Uterus (tissue), 4 donors: ENCODE results near the gene EPHA1. TPM values are rescaled to one million over a fixed set of nuclear protein-coding genes. Genes with fewer than 3 reads are reported as not detected.

Experiments used
- DNase-seq, 2 donors: peaks; one replicate each; pipeline ENCODE4 v3.0.0-alpha.2; 2019 to 2020
- H3K27ac ChIP-seq, 2 donors: fragments of 200-600 bp; sonication (generic); 1 replicate in 1 of 2; 2 replicates in 1 of 2; pipeline ENCODE4 v1.5.1; 2016 to 2018
- H3K27me3 ChIP-seq, 2 donors: fragments of 200-600 bp; sonication (generic); one replicate each; pipeline ENCODE4 v1.5.1; 2018 to 2019; ENCODE audit warnings: control low read depth in 1 of 2
- H3K36me3 ChIP-seq, 2 donors: fragments of 200-600 bp; sonication (generic); one replicate each; pipeline ENCODE4 v1.5.1; 2019; ENCODE audit warnings: control low read depth in 1 of 2
- H3K4me1 ChIP-seq, 2 donors: fragments of 200-600 bp; sonication (generic); one replicate each; pipeline ENCODE4 v1.5.1; 2018 to 2019; ENCODE audit warnings: control low read depth in 1 of 2
- H3K4me3 ChIP-seq, 2 donors: fragments of 200-600 bp; sonication (generic); 1 replicate in 1 of 2; 2 replicates in 1 of 2; pipeline ENCODE4 v1.5.1; 2018 to 2019; ENCODE audit warnings: mild to moderate bottlenecking in 1 of 2
- H3K9me3 ChIP-seq, 2 donors: fragments of 200-600 bp; sonication (generic); one replicate each; pipeline ENCODE4 v1.5.1; 2019; ENCODE audit warnings: control low read depth in 1 of 2
- POLR2A ChIP-seq, 2 donors: fragments of 450-650 bp; IDR thresholded peaks; one replicate each; pipeline ENCODE4 v1.6.1; 2016; ENCODE audit warnings: antibody characterized with exemption in 2 of 2, mild to moderate bottlenecking in 1 of 2, moderate library complexity in 1 of 2
- intact Hi-C: fragments of 100-400 bp; cut with DNase I; formaldehyde crosslinking; loops from one replicate; pipeline ENCODE4 v1.15.1; 2023; ENCODE audit warnings: low total_unique reads
- total RNA-seq, 4 donors: library from RNA; depleted of rRNA in 3 of 4; stranded (reverse); fragments of >200 nt in 3 of 4; gene quantifications; one replicate each; pipeline versions ENCODE4 v1.1.0 to v1.2.4, GENCODE V29; 2014 to 2023
- TF ChIP-seq, protein P1 (sequence below), 4 experiments: fragments of 200-600 bp in 2 of 4; fragments of 450-650 bp in 2 of 4; sonication (generic) in 2 of 4; IDR thresholded peaks; one replicate each; pipeline ENCODE4 v1.5.1; 2016 to 2019; ENCODE audit warnings: antibody characterized with exemption in 4 of 4, mild to moderate bottlenecking in 2 of 4, moderate library complexity in 1 of 4
- donor health status: DM: yes; HTN: yes; CAD: no.

Gene EPHA1
- total RNA-seq, 4 donors from 2014 or later, result 1.3 to 5.6 (median 1.9) TPM; not detected in 1

DNA sequence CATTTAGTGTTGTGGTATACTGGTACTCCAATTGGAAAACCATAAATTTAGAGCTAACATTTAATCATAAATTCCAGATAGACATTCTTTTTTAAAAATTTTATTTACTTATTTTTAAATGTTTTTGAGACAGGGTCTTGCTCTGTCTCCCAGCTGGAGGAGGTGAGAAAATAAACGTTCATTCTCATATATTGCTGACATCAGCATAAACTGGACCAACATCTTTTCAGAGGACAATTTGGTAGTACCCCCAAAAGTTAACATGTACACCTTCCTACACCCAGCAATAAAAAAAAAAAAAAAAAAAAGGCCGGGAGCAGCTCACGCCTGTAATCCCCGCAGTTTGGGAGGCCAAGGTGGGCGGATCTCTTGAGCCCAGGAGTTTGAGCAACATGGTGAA, 39.8 kb upstream of the EPHA1 start:
- no peak for TF ChIP-seq POLR2A (IDR thresholded peaks at IDR 0.05)
- intact Hi-C loops, result no loop called here

DNA sequence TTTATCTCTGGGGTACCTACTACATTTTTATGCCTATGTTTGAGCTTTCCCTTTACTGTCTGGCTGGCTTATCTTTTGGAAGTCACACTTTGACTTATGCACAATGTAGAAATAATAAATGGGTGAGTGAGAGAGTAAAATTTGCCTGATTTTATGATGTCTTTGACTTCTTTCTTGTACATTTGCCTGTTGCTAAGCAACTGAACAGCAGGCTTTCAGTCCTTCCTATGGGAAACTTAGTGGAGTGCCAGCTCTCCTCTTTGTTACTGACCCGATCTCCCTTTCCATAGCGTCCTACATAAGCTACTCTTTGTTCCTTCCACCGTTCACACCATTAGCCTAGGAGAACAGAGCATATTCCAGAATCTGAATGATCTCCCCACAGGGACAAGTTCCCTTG, 38.8 kb upstream of the EPHA1 start:
- intact Hi-C loops, result no loop called here
- no peak overlapping the region for H3K27ac ChIP-seq
- no peaks in the 10 kb centered on the region for H3K4me1 ChIP-seq
- no peaks in the 10 kb centered on the region for H3K27me3 ChIP-seq
- no peak for DNase-seq
- H3K4me3 ChIP-seq, result no peak overlapping the region
- no peaks in the 10 kb centered on the region for H3K36me3 ChIP-seq
- no peaks in the 10 kb centered on the region for H3K9me3 ChIP-seq
- TF ChIP-seq, protein P1, sequence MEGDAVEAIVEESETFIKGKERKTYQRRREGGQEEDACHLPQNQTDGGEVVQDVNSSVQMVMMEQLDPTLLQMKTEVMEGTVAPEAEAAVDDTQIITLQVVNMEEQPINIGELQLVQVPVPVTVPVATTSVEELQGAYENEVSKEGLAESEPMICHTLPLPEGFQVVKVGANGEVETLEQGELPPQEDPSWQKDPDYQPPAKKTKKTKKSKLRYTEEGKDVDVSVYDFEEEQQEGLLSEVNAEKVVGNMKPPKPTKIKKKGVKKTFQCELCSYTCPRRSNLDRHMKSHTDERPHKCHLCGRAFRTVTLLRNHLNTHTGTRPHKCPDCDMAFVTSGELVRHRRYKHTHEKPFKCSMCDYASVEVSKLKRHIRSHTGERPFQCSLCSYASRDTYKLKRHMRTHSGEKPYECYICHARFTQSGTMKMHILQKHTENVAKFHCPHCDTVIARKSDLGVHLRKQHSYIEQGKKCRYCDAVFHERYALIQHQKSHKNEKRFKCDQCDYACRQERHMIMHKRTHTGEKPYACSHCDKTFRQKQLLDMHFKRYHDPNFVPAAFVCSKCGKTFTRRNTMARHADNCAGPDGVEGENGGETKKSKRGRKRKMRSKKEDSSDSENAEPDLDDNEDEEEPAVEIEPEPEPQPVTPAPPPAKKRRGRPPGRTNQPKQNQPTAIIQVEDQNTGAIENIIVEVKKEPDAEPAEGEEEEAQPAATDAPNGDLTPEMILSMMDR (IDR thresholded peaks at IDR 0.05), result no peak
- TF ChIP-seq POLR2A (IDR thresholded peaks at IDR 0.05), result no peak

More for the DNA sequence above, 39.8 kb upstream of the EPHA1 start:
- Histone ChIP-seq H3K36me3 (no peaks in the 10 kb centered on the region), H3K9me3 (no peaks in the 10 kb centered on the region), H3K4me1 (no peaks in the 10 kb centered on the region), H3K27ac (no peak overlapping the region), H3K4me3 (no peak overlapping the region), H3K27me3 (no peaks in the 10 kb centered on the region)
- no peak for DNase-seq

DNA sequence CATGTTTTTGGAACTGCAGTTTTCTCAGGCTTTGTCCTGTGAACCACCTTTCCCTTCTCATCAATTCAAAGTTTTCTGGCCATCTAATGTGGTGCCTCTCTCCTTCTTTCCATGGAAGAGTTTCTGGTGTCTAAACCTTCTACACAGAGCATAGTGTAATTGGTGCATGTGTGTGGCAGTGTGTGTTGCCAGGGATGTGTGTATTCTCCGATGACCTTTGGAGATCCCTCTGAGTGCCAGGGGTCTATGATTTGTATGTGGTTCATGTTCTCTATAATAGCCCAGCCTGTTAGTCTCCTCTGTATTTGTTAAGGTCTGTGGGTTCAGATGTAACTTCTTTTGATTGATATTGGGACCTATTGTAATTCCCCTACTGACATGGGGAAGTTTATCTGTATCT, 36.1 kb upstream of the EPHA1 start:
- Histone ChIP-seq H3K4me1 (no peaks in the 10 kb centered on the region), H3K36me3 (no peaks in the 10 kb centered on the region), H3K27ac (no peak overlapping the region), H3K27me3 (no peaks in the 10 kb centered on the region), H3K4me3 (no peak overlapping the region), H3K9me3 (no peaks in the 10 kb centered on the region)
- no peak for DNase-seq
- TF ChIP-seq, protein P1 (IDR thresholded peaks at IDR 0.05), result no peak
- TF ChIP-seq POLR2A (IDR thresholded peaks at IDR 0.05), result no peak
- intact Hi-C loops, result no loop called here

DNA sequence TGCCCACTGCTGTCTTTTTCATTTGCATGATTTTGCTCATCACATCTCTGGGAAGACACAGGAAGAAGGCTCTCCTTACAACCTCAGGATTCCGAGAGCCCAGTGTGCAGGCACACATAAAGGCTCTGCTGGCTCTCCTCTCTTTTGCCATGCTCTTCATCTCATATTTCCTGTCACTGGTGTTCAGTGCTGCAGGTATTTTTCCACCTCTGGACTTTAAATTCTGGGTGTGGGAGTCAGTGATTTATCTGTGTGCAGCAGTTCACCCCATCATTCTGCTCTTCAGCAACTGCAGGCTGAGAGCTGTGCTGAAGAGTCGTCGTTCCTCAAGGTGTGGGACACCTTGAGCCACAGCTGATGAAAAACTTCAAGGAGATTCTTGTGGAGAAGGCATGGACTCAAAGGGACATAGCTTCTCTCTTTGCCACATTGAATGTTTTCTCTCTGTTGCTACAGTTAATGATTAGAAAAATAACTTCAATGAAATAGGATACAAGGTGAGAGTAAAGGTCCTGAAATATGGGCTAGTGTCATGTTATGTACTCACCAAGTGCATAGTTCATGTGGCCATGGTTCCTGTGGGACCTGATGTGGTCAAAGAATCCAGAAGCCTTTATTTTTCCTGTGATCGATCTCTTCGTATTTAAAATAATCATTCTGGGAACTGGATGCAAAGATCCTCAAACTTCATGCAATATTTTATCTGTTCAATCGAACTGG, 35.6 kb upstream of the EPHA1 start:
- H3K36me3 ChIP-seq, result no peaks in the 10 kb centered on the region
- DNase-seq, result no peak
- no peaks in the 10 kb centered on the region for H3K4me1 ChIP-seq
- no peak overlapping the region for H3K27ac ChIP-seq
- intact Hi-C loops, result no loop called here
- no peak overlapping the region for H3K4me3 ChIP-seq
- TF ChIP-seq, protein P1 (IDR thresholded peaks at IDR 0.05), result no peak
- no peaks in the 10 kb centered on the region for H3K9me3 ChIP-seq
- H3K27me3 ChIP-seq, result no peaks in the 10 kb centered on the region

DNA sequence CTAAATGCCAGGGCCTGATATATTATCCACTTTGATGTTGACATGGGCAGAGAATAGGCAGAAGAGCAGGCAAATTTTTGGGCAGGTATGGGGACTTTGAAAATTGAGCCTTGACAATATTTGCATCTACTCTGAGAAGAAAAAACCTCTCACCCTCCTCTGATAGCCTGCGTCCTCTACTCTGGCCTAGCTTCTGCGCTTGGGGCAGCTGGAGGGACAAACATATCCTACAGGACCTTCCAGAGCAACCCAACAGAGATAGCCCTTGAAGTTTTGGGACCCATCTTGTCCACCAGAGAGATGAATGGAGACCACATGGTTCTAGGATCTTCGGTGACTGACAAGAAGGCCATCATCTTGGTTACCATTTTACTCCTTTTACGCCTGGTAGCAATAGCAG, 34.5 kb upstream of the EPHA1 start, which contains the start of gene TAS2R60:
TAS2R60 (plus strand) TSS at position 301 of the 400 bp plus-strand sequence; CDS start at position 301, 0 bp downstream.
- H3K4me1 ChIP-seq, result no peaks in the 10 kb centered on the region
- intact Hi-C loops, result no loop called here
- no peak for DNase-seq
- no peaks in the 10 kb centered on the region for H3K9me3 ChIP-seq
- no peak within 1 kb of the TSS for H3K4me3 ChIP-seq
- H3K36me3 ChIP-seq, result no peaks in the 10 kb centered on the region
- no peaks in the 10 kb centered on the region for H3K27me3 ChIP-seq
- no peak for TF ChIP-seq POLR2A (IDR thresholded peaks at IDR 0.05)
- TF ChIP-seq, protein P1 (IDR thresholded peaks at IDR 0.05), result no peak
- H3K27ac ChIP-seq, result no peak within 1 kb of the TSS
